Prostate gland (tissue), 2 donors: ENCODE measurements around the gene MKNK2. TPM values are rescaled to one million over a fixed set of nuclear protein-coding genes. Genes with fewer than 3 reads are reported as not detected.
"Not testable (repeated sequence)": the region's sequence is repeated elsewhere in the genome, so short reads cannot be mapped to it uniquely, and the experiment has no call there.

ENCODE experiments used
- DNase-seq: peaks from one replicate; pipeline ENCODE4 v3.0.0-alpha.2; 2019; ENCODE audit warnings: low spot score
- H3K27ac ChIP-seq, 2 donors: fragments of 200-600 bp; sonication (generic); 2 replicates each; pipeline ENCODE4 v1.5.1; 2017 to 2019
- H3K27me3 ChIP-seq: fragments of 200-600 bp; sonication (generic); replicated peaks from 2 replicates; pipeline ENCODE4 v1.5.1; 2019; ENCODE audit not compliant: insufficient read depth
- H3K36me3 ChIP-seq, 2 donors: fragments of 200-600 bp; sonication (generic); 1 replicate in 1 of 2; 2 replicates in 1 of 2; pipeline versions ENCODE4 v1.5.1 to v1.8.1; 2017 to 2019
- H3K4me1 ChIP-seq: fragments of 200-600 bp; sonication (generic); replicated peaks from 2 replicates; pipeline ENCODE4 v1.5.1; 2019
- H3K4me3 ChIP-seq, 2 donors: fragments of 200-600 bp; sonication (generic); 2 replicates each; pipeline ENCODE4 v1.5.1; 2017 to 2019
- H3K9me3 ChIP-seq: fragments of 200-600 bp; sonication (generic); 2 replicates; pipeline ENCODE4 v1.5.1; 2017
- POLR2A ChIP-seq: fragments of 450-650 bp; IDR thresholded peaks from one replicate; pipeline ENCODE4 v1.6.1; 2016; ENCODE audit warnings: antibody characterized with exemption, mild to moderate bottlenecking
- POLR2AphosphoS5 ChIP-seq: sonication (generic); formaldehyde crosslinking; IDR thresholded peaks from one replicate; pipeline ENCODE4 v1.6.1; 2017; ENCODE audit warnings: antibody characterized with exemption
- WGBS: methylation state at CpG from one replicate; pipeline ENCODE4 v1.1.5; 2018; 5-methylcytosine and 5-hydroxymethylcytosine counted together
- intact Hi-C: fragments of 100-400 bp; cut with DNase I; formaldehyde crosslinking; loops from one replicate; pipeline ENCODE4 v1.14.2; 2022
- total RNA-seq, 2 donors: library from RNA; depleted of rRNA; stranded (reverse); fragments of >200 nt; gene quantifications; one replicate each; pipeline ENCODE4 v1.1.0, GENCODE V29; 2016
- TF ChIP-seq, protein P1 (sequence below), 4 experiments: fragments of 200-600 bp in 2 of 4; fragments of 450-650 bp in 2 of 4; sonication (generic) in 2 of 4; IDR thresholded peaks; 1 replicate in 3 of 4; 2 replicates in 1 of 4; pipeline ENCODE4 v1.5.1; 2016 to 2019; ENCODE audit warnings: antibody characterized with exemption in 4 of 4, mild to moderate bottlenecking in 2 of 4, moderate library complexity in 2 of 4

MKNK2 gene
- total RNA-seq, 2 donors from 2014 or later: 141 to 189 TPM

- Histone ChIP-seq H3K9me3 (no peaks in the 10 kb centered on the region), H3K4me3 (no peak overlapping the region), H3K27ac (peak overlapping the region in 1 of 2 donors; percentile 99), H3K27me3 (no peaks in the 10 kb centered on the region), H3K4me1 (peaks cover 11% of the 10 kb centered on the region), H3K36me3 (peaks cover 4 to 8% of the 10 kb centered on the region in 2 donors)
- DNase-seq: no peak
- intact Hi-C loops: no loop called here
- TF ChIP-seq POLR2AphosphoS5: no peak
- TF ChIP-seq POLR2A: no peak
- TF ChIP-seq, protein P1, sequence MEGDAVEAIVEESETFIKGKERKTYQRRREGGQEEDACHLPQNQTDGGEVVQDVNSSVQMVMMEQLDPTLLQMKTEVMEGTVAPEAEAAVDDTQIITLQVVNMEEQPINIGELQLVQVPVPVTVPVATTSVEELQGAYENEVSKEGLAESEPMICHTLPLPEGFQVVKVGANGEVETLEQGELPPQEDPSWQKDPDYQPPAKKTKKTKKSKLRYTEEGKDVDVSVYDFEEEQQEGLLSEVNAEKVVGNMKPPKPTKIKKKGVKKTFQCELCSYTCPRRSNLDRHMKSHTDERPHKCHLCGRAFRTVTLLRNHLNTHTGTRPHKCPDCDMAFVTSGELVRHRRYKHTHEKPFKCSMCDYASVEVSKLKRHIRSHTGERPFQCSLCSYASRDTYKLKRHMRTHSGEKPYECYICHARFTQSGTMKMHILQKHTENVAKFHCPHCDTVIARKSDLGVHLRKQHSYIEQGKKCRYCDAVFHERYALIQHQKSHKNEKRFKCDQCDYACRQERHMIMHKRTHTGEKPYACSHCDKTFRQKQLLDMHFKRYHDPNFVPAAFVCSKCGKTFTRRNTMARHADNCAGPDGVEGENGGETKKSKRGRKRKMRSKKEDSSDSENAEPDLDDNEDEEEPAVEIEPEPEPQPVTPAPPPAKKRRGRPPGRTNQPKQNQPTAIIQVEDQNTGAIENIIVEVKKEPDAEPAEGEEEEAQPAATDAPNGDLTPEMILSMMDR (IDR thresholded peaks at IDR 0.05): no peak
- WGBS: 79% methylated on average over 14 of the region's 14 CpGs
Measured at GRCh38 chr19:2035590-2035991, 15.5 kb downstream of the MKNK2 start.

GRCh38 chr19:2034729-2035589, 16.1 kb downstream of the MKNK2 start:
- no peak for DNase-seq
- no peaks in the 10 kb centered on the region for H3K9me3 ChIP-seq
- intact Hi-C loops: no loop called here
- H3K36me3 ChIP-seq: peaks cover 0 to 7% of the 10 kb centered on the region in 2 donors
- peak overlapping the region; percentile 99 to 100 for H3K27ac ChIP-seq
- H3K4me1 ChIP-seq: peaks cover 11% of the 10 kb centered on the region
- no peak overlapping the region for H3K4me3 ChIP-seq
- no peaks in the 10 kb centered on the region for H3K27me3 ChIP-seq
- WGBS: 43% methylated on average over 34 of the region's 34 CpGs
- TF ChIP-seq, protein P1 (IDR thresholded peaks at IDR 0.05): no peak
- TF ChIP-seq POLR2A (no peak), POLR2AphosphoS5 (no peak)

- H3K36me3 ChIP-seq, DNase-seq, H3K9me3 ChIP-seq, H3K27me3 ChIP-seq, intact Hi-C loops, H3K4me3 ChIP-seq: not testable (repeated sequence)
- Histone ChIP-seq H3K4me1 (peaks cover 11% of the 10 kb centered on the region), H3K27ac (peak overlapping the region; percentile 99 to 100)
- WGBS: 92% methylated on average over 15 of the region's 15 CpGs
Measured at GRCh38 chr19:2034253-2034652, 16.8 kb downstream of the MKNK2 start.

- Histone ChIP-seq H3K27me3 (no peaks in the 10 kb centered on the region), H3K4me1 (peaks cover 11% of the 10 kb centered on the region), H3K9me3 (no peaks in the 10 kb centered on the region), H3K4me3 (no peak overlapping the region), H3K36me3 (peaks cover 0 to 7% of the 10 kb centered on the region in 2 donors), H3K27ac (peak overlapping the region; percentile 99 to 100)
- no peak for DNase-seq
- WGBS: 75% methylated on average over 9 of the region's 9 CpGs
- intact Hi-C loops: no loop called here
- TF ChIP-seq POLR2A (no peak), POLR2AphosphoS5 (no peak)
- TF ChIP-seq, protein P1 (IDR thresholded peaks at IDR 0.05): no peak
Measured at GRCh38 chr19:2033825-2034159, 17.3 kb downstream of the MKNK2 start.

DNA sequence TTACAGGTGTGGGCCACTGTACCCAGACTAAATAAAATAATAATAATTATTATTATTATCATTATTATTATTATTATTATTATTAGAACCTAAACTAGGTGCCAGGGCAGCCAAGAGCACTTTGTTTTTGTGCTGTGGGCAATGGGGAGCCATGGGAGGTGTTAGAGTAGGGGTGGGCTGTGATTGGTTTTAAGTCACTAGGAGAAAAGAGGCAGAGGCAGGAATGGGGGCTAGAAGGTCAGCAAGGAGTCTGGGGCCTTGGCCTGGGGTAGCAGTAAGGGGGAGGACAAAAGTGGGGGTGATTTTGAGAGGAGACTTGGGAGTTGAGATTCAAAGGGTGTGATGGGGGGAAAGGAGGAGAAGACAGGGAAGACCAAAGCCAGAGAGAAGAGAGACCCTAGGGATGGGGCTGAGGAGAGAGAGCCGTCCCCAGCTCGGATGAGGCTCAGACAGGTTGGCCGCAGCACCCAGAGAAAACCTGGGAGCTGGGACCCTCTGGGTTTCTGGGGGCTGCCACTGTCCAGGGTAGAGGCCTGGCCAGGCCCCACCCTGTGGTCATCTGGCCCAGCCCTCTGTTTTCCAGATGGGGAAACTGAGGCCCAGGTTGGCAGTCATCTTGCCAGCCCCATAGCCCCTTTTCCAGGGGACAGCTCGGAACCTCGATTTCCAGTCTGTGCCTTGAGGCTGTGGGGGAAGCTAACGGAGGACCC, 17.8 kb downstream of the MKNK2 start:
- 88% methylated on average over 6 of the region's 6 CpGs for WGBS
- no peak for TF ChIP-seq POLR2AphosphoS5
- TF ChIP-seq, protein P1 (IDR thresholded peaks at IDR 0.05): no peak
- TF ChIP-seq POLR2A: no peak
- no peak for DNase-seq

More for the DNA sequence above, 17.8 kb downstream of the MKNK2 start:
- no peaks in the 10 kb centered on the region for H3K27me3 ChIP-seq
- H3K27ac ChIP-seq: peak overlapping the region; percentile 99 to 100
- H3K9me3 ChIP-seq: no peaks in the 10 kb centered on the region
- H3K36me3 ChIP-seq: peaks cover 0 to 1% of the 10 kb centered on the region in 2 donors
- peaks cover 11% of the 10 kb centered on the region for H3K4me1 ChIP-seq
- no peak overlapping the region for H3K4me3 ChIP-seq
- intact Hi-C loops: no loop called here
